WTC11 (cell line): ENCODE data around the gene OR11H6.

Source experiments
- CTCF ChIP-seq: fragments of 200-600 bp; IDR thresholded peaks from 2 replicates; pipeline ENCODE4 v1.8.0; 2022; ENCODE audit warnings: antibody characterized with exemption
- MAX ChIP-seq: sonication (generic); formaldehyde crosslinking; IDR thresholded peaks from 2 replicates; pipeline ENCODE4 v1.8.0; 2022; ENCODE audit warnings: mild to moderate bottlenecking, missing genetic modification reagents
- NR2C2 ChIP-seq: sonication (generic); formaldehyde crosslinking; IDR thresholded peaks from 2 replicates; pipeline ENCODE4 v1.8.0; 2022; ENCODE audit warnings: mild to moderate bottlenecking, missing genetic modification reagents

GRCh38 chr14:20197459-20197858, 26.1 kb upstream of the OR11H6 start:
- TF ChIP-seq CTCF (no peak), MAX (CRISPR knock-in tag) (no peak), NR2C2 (CRISPR knock-in tag) (no peak)
